Ishikawa (cell line): Measurements from ENCODE around the gene RTN4RL1.

Experiments used
- CEBPB ChIP-seq: IDR thresholded peaks from 2 replicates; pipeline ENCODE4 v1.6.1; 2012
- CREB1 ChIP-seq: IDR thresholded peaks from 2 replicates; pipeline ENCODE4 v1.6.1; 2012; ENCODE audit warnings: low read depth
- EGR1 ChIP-seq: IDR thresholded peaks from 2 replicates; pipeline ENCODE4 v1.6.1; 2012
- EP300 ChIP-seq: IDR thresholded peaks from 2 replicates; pipeline ENCODE4 v1.6.1; 2012; ENCODE audit warnings: borderline replicate concordance
- FOXM1 ChIP-seq: IDR thresholded peaks from 2 replicates; pipeline ENCODE4 v1.6.1; 2012; ENCODE audit warnings: low read depth, borderline replicate concordance
- MAX ChIP-seq: IDR thresholded peaks from 2 replicates; pipeline ENCODE4 v1.6.1; 2012
- NFIC ChIP-seq: IDR thresholded peaks from 2 replicates; pipeline ENCODE4 v1.6.1; 2012
- RAD21 ChIP-seq: IDR thresholded peaks from 2 replicates; pipeline ENCODE4 v1.6.1; 2012; ENCODE audit warnings: low read depth
- REST ChIP-seq: IDR thresholded peaks from 2 replicates; pipeline ENCODE4 v1.6.1; 2012; ENCODE audit warnings: low read depth, mild to moderate bottlenecking
- TCF12 ChIP-seq: IDR thresholded peaks from 2 replicates; pipeline ENCODE4 v1.6.1; 2012; ENCODE audit warnings: low read depth
- TEAD4 ChIP-seq: IDR thresholded peaks from 2 replicates; pipeline ENCODE4 v1.6.1; 2012
- YY1 ChIP-seq: IDR thresholded peaks from 2 replicates; pipeline ENCODE4 v1.6.1; 2012; ENCODE audit warnings: low read depth

- TF ChIP-seq EP300 (no peak), MAX (no peak), TCF12 (no peak), CREB1 (no peak), REST (no peak), YY1 (no peak), NFIC (no peak), RAD21 (no peak), TEAD4 (no peak), CEBPB (no peak), EGR1 (no peak), FOXM1 (no peak)
Measured at GRCh38 chr17:2047590-2047989, 22.5 kb upstream of the RTN4RL1 start.
